Posterior vena cava (tissue), 2 donors: ENCODE measurements around the gene BMX. TPM values are rescaled to one million over a fixed set of nuclear protein-coding genes. Genes with fewer than 3 reads are reported as not detected.

ENCODE experiments used
- DNase-seq: peaks from one replicate; pipeline ENCODE4 v3.0.0-alpha.2; 2020; ENCODE audit warnings: low spot score
- intact Hi-C, 2 donors: fragments of 100-400 bp; cut with DNase I; formaldehyde crosslinking; loops; one replicate each; pipeline versions ENCODE4 v1.14.1 to v1.14.2; 2022 to 2023
- total RNA-seq, 2 donors: library from RNA; stranded (reverse); fragmentation: NEBNext Ultra II Directional; extraction: Animal tissue kit (Norgen Biotek cat#: 25700); gene quantifications; one replicate each; pipeline ENCODE4 v1.2.1, GENCODE V29; 2021
- donor health status: DM: yes; HTN: yes; CAD: no.
- donor health status: DM: yes; HTN: yes; CAD: no.

The BMX gene
- total RNA-seq, 2 donors from 2014 or later, result 4.4 to 7.0 TPM

GRCh38 chrX:15501506-15501905 lies 899 bp downstream of the BMX start:
- intact Hi-C loops, result no loop called here
- DNase-seq, result no peak

GRCh38 chrX:15504661-15505060 lies 4.1 kb downstream of the BMX start:
- intact Hi-C loops, result no loop called here
- no peak for DNase-seq

GRCh38 chrX:15505101-15505500 lies 4.5 kb downstream of the BMX start:
- no peak for DNase-seq
- intact Hi-C loops, result no loop called here

- DNase-seq, result no peak
- intact Hi-C loops, result no loop called here
Observed at GRCh38 chrX:15507005-15507404, 6.4 kb downstream of the BMX start.

GRCh38 chrX:15509845-15510244 lies 9.2 kb downstream of the BMX start:
- intact Hi-C loops, result no loop called here
- DNase-seq, result no peak

DNA sequence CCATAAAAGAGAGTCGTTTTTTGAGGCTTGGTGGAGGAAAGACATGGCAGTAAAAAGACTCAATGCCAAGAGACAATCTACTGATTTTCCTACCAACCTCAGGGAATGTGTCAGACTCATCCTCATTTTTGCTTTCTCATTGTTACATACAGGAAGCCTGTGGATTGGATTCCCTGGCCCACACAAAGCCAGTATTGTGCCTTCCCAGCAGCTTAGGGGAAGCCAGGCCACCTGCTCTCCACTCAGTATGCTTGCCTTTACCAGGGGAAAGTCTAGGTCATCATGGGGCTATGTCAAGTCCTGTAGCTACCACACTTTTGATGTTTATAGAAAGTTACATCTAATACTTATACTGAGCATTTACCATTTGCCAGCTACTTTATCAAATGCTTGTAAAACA lies 11.0 kb downstream of the BMX start:
- no peak for DNase-seq
- intact Hi-C loops, result no loop called here

GRCh38 chrX:15512401-15512965 lies 11.9 kb downstream of the BMX start:
- intact Hi-C loops, result no loop called here
- no peak for DNase-seq

- intact Hi-C loops, result no loop called here
- no peak for DNase-seq
Observed at GRCh38 chrX:15514279-15514678, 13.7 kb downstream of the BMX start.

DNA sequence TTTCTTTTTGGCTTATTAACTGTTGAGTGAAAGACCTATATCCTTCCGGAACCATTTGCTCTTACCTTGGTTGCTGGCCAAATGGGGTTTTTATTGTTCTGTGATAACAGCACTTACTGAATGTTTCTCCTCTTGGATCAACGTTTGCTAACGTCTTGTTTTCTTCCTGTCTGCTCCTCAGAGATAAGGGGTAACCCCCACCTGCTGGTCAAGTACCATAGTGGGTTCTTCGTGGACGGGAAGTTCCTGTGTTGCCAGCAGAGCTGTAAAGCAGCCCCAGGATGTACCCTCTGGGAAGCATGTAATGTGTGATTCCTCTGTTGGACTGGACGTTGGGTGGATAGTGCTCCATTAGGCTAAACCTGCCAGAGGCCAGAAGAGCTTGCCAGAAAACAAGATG lies 15.3 kb downstream of the BMX start:
- no peak for DNase-seq
- intact Hi-C loops, result no loop called here

GRCh38 chrX:15522464-15522863 lies 21.9 kb downstream of the BMX start:
- no peak for DNase-seq
- intact Hi-C loops, result no loop called here

DNA sequence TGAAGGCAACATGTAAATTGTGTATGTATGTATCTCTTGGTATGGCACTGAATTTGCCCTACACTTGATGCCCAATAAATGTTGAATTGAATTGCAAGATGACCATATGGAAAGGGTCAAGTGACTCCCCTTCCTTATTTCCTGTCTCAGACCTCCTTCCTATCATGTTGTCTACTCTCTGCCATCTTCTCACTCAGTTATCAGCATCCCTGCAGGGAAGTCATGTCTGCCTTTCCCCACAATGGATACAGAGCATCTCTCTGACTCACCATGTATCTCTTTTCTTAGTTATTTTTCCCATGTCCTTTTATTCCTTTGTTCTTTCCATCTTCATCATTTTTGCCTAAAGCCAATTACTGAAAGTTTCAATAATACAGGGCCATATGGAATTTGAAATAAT lies 22.5 kb downstream of the BMX start:
- intact Hi-C loops, result no loop called here
- DNase-seq, result no peak

- DNase-seq, result no peak
- intact Hi-C loops, result no loop called here
Observed at GRCh38 chrX:15524417-15524816, 23.8 kb downstream of the BMX start.

DNA sequence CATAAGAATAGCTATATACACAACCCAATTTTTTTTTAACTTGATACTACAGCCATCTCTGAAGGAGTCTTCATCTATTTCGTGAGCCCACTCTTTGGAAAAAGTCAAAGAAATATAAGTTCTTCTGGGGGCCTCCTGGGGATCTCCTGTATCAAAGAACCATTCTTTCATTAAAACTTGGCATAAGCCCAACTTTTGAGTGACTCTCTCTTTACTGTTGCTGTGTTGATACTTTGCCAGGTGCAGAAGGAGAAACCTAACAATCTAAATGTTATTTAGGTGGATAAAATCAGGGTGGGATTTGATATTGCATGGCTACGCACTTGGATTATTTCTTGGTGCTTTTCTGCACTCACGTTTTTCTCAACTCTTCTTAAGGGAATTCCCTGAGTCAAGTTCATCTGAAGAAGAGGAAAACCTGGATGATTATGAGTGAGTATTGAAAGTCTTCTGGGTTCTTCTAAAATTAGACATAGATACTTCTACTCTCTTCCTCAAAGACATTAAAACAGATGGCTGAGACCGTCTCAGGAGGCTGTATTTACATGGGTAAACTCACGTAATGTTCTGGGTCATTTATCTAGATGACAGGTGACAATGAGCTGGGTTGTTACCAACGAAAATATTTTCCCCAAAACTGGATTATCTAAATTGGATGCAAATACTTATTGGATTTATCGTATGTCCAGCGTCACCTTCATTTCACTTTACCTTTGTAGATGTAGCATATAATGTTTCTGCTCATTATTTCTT lies 25.2 kb downstream of the BMX start:
- no peak for DNase-seq
- intact Hi-C loops, result no loop called here

DNA sequence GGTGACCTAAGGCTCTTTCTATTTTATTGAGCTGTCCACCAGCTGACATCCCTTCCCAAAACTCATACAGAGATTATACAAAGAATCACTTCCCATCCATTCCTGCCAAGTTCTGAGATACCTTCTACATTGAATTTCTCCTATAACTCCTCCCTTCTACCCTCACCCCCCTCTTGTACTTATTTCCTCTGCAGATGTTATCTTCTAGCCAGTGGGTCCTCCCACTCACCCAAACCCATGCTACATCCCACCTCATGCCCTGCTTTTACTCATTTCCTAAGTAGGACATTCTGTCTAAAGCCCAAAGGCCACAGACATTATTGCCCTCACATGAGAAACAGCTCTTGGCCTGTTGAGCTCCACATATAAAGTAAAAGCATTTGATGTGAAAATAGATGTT lies 28.6 kb downstream of the BMX start:
- intact Hi-C loops, result no loop called here
- no peak for DNase-seq

DNA sequence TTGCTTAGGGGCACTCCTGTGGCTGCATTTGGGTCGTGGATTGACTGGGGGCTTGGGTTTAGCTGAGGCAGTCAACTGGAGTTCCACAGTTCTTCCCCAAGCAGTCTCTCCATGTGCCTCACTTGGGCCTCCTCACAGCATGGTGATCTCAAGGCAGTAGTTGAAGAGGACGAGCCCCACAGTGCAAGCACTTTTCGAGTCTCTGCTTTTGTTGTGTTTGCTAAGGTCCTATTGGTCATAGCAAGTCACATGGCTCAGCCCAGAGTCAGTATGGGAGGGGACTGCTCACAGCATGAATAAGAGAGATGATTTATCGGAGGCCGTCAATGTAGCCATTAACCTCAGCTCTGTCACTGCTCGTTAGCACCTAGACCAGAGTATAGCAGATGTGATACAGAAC lies 29.7 kb downstream of the BMX start:
- intact Hi-C loops, result no loop called here
- DNase-seq, result no peak

- intact Hi-C loops, result no loop called here
- DNase-seq, result no peak
Observed at GRCh38 chrX:15546745-15547144, 46.1 kb downstream of the BMX start.

- DNase-seq, result no peak
- intact Hi-C loops, result no loop called here
Observed at GRCh38 chrX:15547356-15547755, 46.7 kb downstream of the BMX start.

DNA sequence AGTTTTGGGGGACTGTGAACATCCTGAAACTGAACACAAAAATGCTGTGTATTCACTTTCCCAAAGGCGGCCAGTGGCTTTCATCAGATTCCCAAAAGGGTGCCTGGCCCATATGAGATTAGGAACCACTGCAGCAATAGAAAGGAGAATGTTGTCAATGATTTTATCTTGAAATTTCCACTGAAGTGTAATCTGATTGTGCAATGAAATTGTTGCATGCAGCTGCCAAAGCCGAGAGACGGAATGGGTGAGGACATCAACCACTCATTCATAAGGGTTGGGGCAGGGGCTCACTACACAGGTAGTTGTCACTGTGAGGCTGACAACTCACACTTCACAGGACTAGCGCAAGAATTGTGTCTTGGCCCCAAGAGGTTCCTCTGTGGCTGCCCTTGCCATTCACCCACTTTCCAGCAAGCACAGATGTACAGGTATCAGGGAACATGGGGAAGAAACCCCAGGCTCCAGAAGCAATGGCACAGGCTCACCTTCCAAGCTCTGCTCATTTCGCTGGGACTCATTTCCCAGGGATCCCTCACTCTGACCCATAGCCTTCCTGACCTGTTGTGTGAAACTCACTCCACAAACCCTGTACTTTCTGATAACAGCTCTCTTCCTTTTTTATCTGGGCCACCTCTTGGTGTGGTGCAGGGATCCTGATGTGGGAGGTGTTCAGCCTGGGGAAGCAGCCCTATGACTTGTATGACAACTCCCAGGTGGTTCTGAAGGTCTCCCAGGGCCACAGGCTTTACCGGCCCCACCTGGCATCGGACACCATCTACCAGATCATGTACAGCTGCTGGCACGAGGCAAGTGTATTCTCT lies 48.8 kb downstream of the BMX start:
- intact Hi-C loops, result no loop called here
- DNase-seq, result peak; percentile 82

DNA sequence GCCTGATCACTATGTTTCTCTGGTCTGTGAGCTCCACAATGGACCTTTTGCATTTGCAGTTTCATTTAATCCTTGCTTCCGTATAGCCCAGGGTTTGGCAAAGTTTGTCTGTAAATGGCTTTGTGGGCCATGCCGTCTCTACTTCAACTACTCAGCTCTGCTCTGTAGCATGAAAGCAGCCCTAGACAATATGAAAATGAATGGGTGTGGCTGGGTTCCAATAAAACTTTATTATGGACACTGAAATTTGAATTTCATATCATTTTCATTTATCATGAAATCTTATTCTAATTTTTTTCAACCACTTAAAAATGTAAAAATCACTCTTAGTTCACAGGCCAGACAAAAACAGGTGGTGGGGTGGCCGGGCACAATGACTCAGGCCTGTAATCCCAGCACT lies 58.6 kb downstream of the BMX start:
- intact Hi-C loops, result no loop called here
- DNase-seq, result no peak

DNA sequence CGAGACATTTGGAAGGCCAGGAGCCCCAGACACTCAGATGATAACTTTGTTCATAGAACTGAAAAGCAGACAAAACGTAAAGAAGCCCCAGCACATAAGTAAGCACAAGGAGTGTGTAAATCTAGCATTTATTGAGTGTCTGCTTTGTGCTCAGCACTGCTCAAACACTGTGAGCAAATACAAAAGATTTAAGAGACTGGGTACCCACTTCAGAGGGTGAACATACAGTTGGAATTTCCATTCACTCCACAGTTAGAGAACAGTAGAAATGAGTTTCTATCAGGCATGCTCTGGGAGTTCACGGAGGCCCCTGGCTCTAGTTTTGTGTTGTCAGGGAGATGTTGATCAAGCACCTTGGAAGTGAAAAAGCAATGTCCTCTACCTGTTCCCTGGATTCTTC lies 60.3 kb downstream of the BMX start:
- intact Hi-C loops, result no loop called here
- DNase-seq, result no peak

- intact Hi-C loops, result no loop called here
- DNase-seq, result no peak
Observed at GRCh38 chrX:15563056-15563455, 62.4 kb downstream of the BMX start.
